ENCODE measurements around the gene RRBP1.

RRBP1 gene

GRCh38 chr20:17606001-17606400 is 76.0 kb downstream of the RRBP1 start:
- peaks cover 8% of the 10 kb centered on the region; the same call in 1 of the 2 replicates for H3K79me2 ChIP-seq (ENCODE audit: insufficient read depth, low read length)
- no peaks in the 10 kb centered on the region for H3K27me3 ChIP-seq (ENCODE audit: insufficient read depth, low read length, poor library complexity, severe bottlenecking)
- H3K4me3 ChIP-seq (ENCODE audit: low read length, poor library complexity, severe bottlenecking), result no peak overlapping the region
- no peak overlapping the region for H3K9ac ChIP-seq (ENCODE audit: low read depth, low read length, poor library complexity, severe bottlenecking)
- peaks cover 67% of the 10 kb centered on the region for H3K36me3 ChIP-seq (ENCODE audit: insufficient read depth, low read length)
- H2AFZ ChIP-seq (ENCODE audit: low read length), result no peak overlapping the region
- TF ChIP-seq EZH2phosphoT487 (IDR thresholded peaks at IDR 0.05; ENCODE audit: borderline replicate concordance) (no peak), CTCF (conservative IDR thresholded peaks at IDR 0.05; ENCODE audit: low read length) (no peak)
- no peaks in the 10 kb centered on the region for H3K4me1 ChIP-seq (ENCODE audit: insufficient read depth, low read length, poor library complexity, severe bottlenecking)
- no peaks in the 10 kb centered on the region for H3K9me3 ChIP-seq (ENCODE audit: insufficient read depth, low read depth, low read length)
- H3K9me2 ChIP-seq (replicated peaks; ENCODE audit: low read depth, low read length), result no peaks in the 10 kb centered on the region
- H3F3A ChIP-seq (ENCODE audit: low read depth), result no peaks in the 10 kb centered on the region
- no peak overlapping the region for H3K4me2 ChIP-seq (ENCODE audit: low read depth, low read length, poor library complexity, severe bottlenecking)
- H4K20me1 ChIP-seq (ENCODE audit: insufficient read depth, low read length, poor library complexity, severe bottlenecking), result peaks cover 4% of the 10 kb centered on the region

- Histone ChIP-seq H3K9me2 (replicated peaks; ENCODE audit: low read depth, low read length) (no peaks in the 10 kb centered on the region), H4K20me1 (ENCODE audit: insufficient read depth, low read length, poor library complexity, severe bottlenecking) (peaks cover 5% of the 10 kb centered on the region), H3K9me3 (ENCODE audit: insufficient read depth, low read depth, low read length) (no peaks in the 10 kb centered on the region), H2AFZ (ENCODE audit: low read length) (no peak overlapping the region), H3F3A (ENCODE audit: low read depth) (no peaks in the 10 kb centered on the region), H3K9ac (ENCODE audit: low read depth, low read length, poor library complexity, severe bottlenecking) (no peak overlapping the region), H3K79me2 (ENCODE audit: insufficient read depth, low read length) (peaks cover 13% of the 10 kb centered on the region; the same call in 1 of the 2 replicates), H3K36me3 (ENCODE audit: insufficient read depth, low read length) (peaks cover 70% of the 10 kb centered on the region), H3K4me3 (ENCODE audit: low read length, poor library complexity, severe bottlenecking) (no peak overlapping the region), H3K4me2 (ENCODE audit: low read depth, low read length, poor library complexity, severe bottlenecking) (no peak overlapping the region), H3K4me1 (ENCODE audit: insufficient read depth, low read length, poor library complexity, severe bottlenecking) (no peaks in the 10 kb centered on the region), H3K27me3 (ENCODE audit: insufficient read depth, low read length, poor library complexity, severe bottlenecking) (no peaks in the 10 kb centered on the region)
- no peak for TF ChIP-seq CTCF (conservative IDR thresholded peaks at IDR 0.05; ENCODE audit: low read length)
- TF ChIP-seq EZH2phosphoT487 (IDR thresholded peaks at IDR 0.05; ENCODE audit: borderline replicate concordance), result no peak
Measured at GRCh38 chr20:17605131-17605660, 76.8 kb downstream of the RRBP1 start.

GRCh38 chr20:17602493-17602892 is 79.5 kb downstream of the RRBP1 start:
- H4K20me1 ChIP-seq (ENCODE audit: insufficient read depth, low read length, poor library complexity, severe bottlenecking), result peaks cover 25% of the 10 kb centered on the region
- H3K27me3 ChIP-seq (ENCODE audit: insufficient read depth, low read length, poor library complexity, severe bottlenecking), result no peaks in the 10 kb centered on the region
- H3K4me2 ChIP-seq (ENCODE audit: low read depth, low read length, poor library complexity, severe bottlenecking), result no peak overlapping the region
- H3K79me2 ChIP-seq (ENCODE audit: insufficient read depth, low read length), result peaks cover 38% of the 10 kb centered on the region
- no peaks in the 10 kb centered on the region for H3K4me1 ChIP-seq (ENCODE audit: insufficient read depth, low read length, poor library complexity, severe bottlenecking)
- H3K9ac ChIP-seq (ENCODE audit: low read depth, low read length, poor library complexity, severe bottlenecking), result no peak overlapping the region
- no peak overlapping the region for H2AFZ ChIP-seq (ENCODE audit: low read length)
- H3F3A ChIP-seq (ENCODE audit: low read depth), result no peaks in the 10 kb centered on the region
- no peaks in the 10 kb centered on the region for H3K9me2 ChIP-seq (replicated peaks; ENCODE audit: low read depth, low read length)
- no peak overlapping the region for H3K4me3 ChIP-seq (ENCODE audit: low read length, poor library complexity, severe bottlenecking)
- no peaks in the 10 kb centered on the region for H3K9me3 ChIP-seq (ENCODE audit: insufficient read depth, low read depth, low read length)
- no peak for TF ChIP-seq EZH2phosphoT487 (IDR thresholded peaks at IDR 0.05; ENCODE audit: borderline replicate concordance)
- TF ChIP-seq CTCF (conservative IDR thresholded peaks at IDR 0.05; ENCODE audit: low read length), result no peak
- peaks cover 56% of the 10 kb centered on the region for H3K36me3 ChIP-seq (ENCODE audit: insufficient read depth, low read length)
